Upper lobe of right lung (tissue), 1 donor: Measurements from ENCODE around the gene GUCA2B. TPM values are rescaled to one million over a fixed set of nuclear protein-coding genes. Genes with fewer than 3 reads are reported as not detected.
A peak's percentile ranks its signal among the peaks of the same experiment; 100 is the strongest.

Experiments
- ATAC-seq: fragments of 200-7000 bp; cut with Tn5 transposase; one replicate; pipeline ENCODE4 v1.9.1; 2020; ENCODE audit warnings: mild to moderate bottlenecking, moderate library complexity
- DNase-seq: peaks from one replicate; pipeline ENCODE4 v3.0.0-alpha.2; 2020
- H3K27ac ChIP-seq: fragments of 200-600 bp; one replicate; pipeline ENCODE4 v1.8.0; 2022
- H3K27me3 ChIP-seq: fragments of 200-600 bp; one replicate; pipeline ENCODE4 v1.8.0; 2022; ENCODE audit warnings: mild to moderate bottlenecking
- H3K36me3 ChIP-seq: fragments of 200-600 bp; one replicate; pipeline ENCODE4 v1.8.0; 2022
- H3K4me1 ChIP-seq: fragments of 200-600 bp; one replicate; pipeline ENCODE4 v1.8.0; 2022
- H3K4me3 ChIP-seq: fragments of 200-600 bp; one replicate; pipeline ENCODE4 v1.8.0; 2022; ENCODE audit warnings: mild to moderate bottlenecking
- H3K9me3 ChIP-seq: fragments of 200-600 bp; one replicate; pipeline ENCODE4 v1.8.0; 2022
- intact Hi-C: fragments of 100-400 bp; cut with DNase I; formaldehyde crosslinking; loops from one replicate; pipeline ENCODE4 v1.11.0; 2022
- total RNA-seq: library from RNA; stranded (reverse); fragmentation: NEBNext Ultra II Directional; extraction: Animal tissue kit (Norgen Biotek cat#: 25700); gene quantifications from one replicate; pipeline ENCODE4 v1.2.1, GENCODE V29; 2021
- TF ChIP-seq, protein P1 (sequence below): fragments of 200-600 bp; IDR thresholded peaks from one replicate; pipeline ENCODE4 v1.8.0; 2022; ENCODE audit warnings: antibody characterized with exemption
- donor health status: DM: no; HTN: yes; CAD: no; lungs with severe emphysema.

Gene GUCA2B
- total RNA-seq, 1 donor from 2014 or later = not detected

DNA sequence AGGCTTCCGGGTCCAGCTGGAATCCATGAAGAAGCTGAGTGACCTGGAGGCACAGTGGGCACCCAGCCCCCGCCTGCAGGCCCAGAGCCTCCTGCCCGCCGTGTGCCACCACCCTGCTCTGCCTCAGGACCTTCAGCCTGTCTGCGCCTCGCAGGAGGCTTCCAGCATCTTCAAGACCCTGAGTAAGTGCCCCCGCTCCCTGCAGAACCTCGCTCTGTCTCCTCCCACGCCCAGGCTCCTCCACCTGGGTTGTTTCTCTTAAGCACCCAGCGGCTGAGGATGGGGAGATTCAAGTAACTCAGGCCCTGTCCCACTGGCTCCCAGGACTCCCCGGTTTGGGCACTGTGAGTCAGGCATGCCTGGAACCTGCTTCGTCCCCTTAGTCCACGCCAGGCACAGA lies 1.5 kb downstream of the GUCA2B start:
- TF ChIP-seq, protein P1, sequence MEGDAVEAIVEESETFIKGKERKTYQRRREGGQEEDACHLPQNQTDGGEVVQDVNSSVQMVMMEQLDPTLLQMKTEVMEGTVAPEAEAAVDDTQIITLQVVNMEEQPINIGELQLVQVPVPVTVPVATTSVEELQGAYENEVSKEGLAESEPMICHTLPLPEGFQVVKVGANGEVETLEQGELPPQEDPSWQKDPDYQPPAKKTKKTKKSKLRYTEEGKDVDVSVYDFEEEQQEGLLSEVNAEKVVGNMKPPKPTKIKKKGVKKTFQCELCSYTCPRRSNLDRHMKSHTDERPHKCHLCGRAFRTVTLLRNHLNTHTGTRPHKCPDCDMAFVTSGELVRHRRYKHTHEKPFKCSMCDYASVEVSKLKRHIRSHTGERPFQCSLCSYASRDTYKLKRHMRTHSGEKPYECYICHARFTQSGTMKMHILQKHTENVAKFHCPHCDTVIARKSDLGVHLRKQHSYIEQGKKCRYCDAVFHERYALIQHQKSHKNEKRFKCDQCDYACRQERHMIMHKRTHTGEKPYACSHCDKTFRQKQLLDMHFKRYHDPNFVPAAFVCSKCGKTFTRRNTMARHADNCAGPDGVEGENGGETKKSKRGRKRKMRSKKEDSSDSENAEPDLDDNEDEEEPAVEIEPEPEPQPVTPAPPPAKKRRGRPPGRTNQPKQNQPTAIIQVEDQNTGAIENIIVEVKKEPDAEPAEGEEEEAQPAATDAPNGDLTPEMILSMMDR = no peak
- ATAC-seq (no peak), DNase-seq (peak; percentile 40)
- H3K4me1 ChIP-seq = no peaks in the 10 kb centered on the region
- no peak overlapping the region for H3K4me3 ChIP-seq
- no peaks in the 10 kb centered on the region for H3K9me3 ChIP-seq
- no peak overlapping the region for H3K27ac ChIP-seq
- intact Hi-C loops = no loop called here
- H3K36me3 ChIP-seq = no peaks in the 10 kb centered on the region
- no peaks in the 10 kb centered on the region for H3K27me3 ChIP-seq

DNA sequence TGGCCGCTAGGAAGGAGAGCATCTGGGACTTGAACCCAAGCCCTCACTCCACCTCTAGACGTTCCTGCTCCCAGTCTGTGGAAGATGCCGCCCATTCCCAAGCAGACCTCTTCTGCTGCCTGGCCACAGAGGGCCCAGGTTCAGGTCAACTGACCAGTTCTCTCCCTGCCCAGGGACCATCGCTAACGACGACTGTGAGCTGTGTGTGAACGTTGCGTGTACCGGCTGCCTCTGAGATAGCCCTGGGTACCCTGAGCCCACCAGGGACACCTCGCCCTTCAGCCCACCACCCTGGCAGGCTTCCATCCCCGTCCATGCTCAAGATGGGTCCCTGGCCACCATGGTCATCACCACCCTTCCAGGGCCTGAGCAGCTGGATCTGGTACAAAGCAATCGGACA lies 2.2 kb downstream of the GUCA2B start:
- intact Hi-C loops = no loop called here
- Histone ChIP-seq H3K9me3 (no peaks in the 10 kb centered on the region), H3K27ac (no peak overlapping the region), H3K4me1 (no peaks in the 10 kb centered on the region), H3K4me3 (no peak overlapping the region), H3K27me3 (no peaks in the 10 kb centered on the region), H3K36me3 (no peaks in the 10 kb centered on the region)
- peak; percentile 46 for DNase-seq
- TF ChIP-seq, protein P1 = no peak
- no peak for ATAC-seq

DNA sequence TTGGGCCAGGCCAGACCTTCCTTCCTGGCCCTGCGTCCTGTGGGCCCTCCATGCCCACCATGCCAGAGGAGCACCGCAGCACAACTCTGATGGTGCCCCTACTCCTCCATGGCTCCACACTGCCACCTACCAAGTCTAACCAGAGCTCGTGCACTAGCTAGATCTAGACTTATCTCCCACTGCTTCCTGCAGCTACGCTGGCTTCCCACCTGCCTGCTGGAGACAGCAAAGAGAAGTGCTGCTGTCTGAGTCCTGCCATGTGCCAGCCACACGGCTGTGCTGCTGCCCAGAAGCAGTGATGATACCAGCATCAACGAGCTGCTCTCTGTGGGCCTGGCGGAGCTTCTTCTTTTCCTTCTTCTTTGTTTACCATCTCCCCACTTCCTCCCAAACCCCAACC lies 4.5 kb downstream of the GUCA2B start:
- no peak overlapping the region for H3K4me3 ChIP-seq
- intact Hi-C loops = no loop called here
- no peaks in the 10 kb centered on the region for H3K36me3 ChIP-seq
- H3K4me1 ChIP-seq = no peaks in the 10 kb centered on the region
- TF ChIP-seq, protein P1 = no peak
- ATAC-seq = no peak
- DNase-seq = peak; percentile 45
- H3K9me3 ChIP-seq = no peaks in the 10 kb centered on the region
- no peaks in the 10 kb centered on the region for H3K27me3 ChIP-seq
- H3K27ac ChIP-seq = no peak overlapping the region

DNA sequence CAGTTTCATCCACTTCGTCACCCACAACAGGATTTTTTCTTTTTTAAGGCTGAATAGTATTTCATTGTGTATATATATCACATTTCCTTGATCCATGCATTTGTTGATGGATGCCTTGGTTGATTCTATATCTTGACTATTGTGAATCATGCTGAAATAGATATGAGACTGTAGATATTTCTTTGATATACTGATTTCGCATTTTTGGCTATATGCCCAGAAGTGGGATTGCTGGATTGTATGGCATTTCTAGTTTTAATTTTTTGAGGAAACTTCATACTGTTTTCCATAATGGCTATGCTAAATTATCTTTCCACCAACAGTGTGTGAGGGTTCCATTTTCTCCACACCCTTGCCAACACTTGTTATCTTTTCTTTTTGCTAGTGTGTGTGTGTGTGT lies 5.0 kb downstream of the GUCA2B start:
- TF ChIP-seq, protein P1 = no peak
- H3K4me1 ChIP-seq = no peaks in the 10 kb centered on the region
- intact Hi-C loops = no loop called here
- H3K27me3 ChIP-seq = no peaks in the 10 kb centered on the region
- no peak for DNase-seq
- H3K36me3 ChIP-seq = no peaks in the 10 kb centered on the region
- H3K9me3 ChIP-seq = no peaks in the 10 kb centered on the region
- no peak overlapping the region for H3K4me3 ChIP-seq
- ATAC-seq = no peak
- H3K27ac ChIP-seq = no peak overlapping the region

DNA sequence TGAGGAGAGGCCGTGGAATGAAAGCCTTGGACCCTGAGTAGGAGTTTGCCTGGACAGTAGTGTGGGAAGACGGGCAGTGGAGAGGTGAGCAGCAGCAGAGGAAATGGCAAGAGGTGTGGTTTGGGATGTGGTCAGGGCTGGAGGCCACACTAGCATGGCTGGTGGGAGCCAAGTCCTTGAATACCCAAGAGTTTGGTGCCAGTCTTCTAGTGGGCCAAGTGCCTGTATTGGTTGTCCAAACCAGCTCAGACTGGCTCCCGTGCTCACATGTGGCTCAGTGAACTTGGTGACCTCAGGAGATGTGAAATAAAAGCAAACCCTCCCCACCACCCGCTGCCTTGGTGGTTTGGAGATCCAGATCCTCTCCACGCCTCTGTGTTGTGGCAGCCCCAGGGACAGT lies 9.0 kb downstream of the GUCA2B start:
- intact Hi-C loops = no loop called here
- Histone ChIP-seq H3K36me3 (no peaks in the 10 kb centered on the region), H3K4me1 (no peaks in the 10 kb centered on the region), H3K27me3 (no peaks in the 10 kb centered on the region), H3K4me3 (no peak overlapping the region), H3K9me3 (no peaks in the 10 kb centered on the region), H3K27ac (no peak overlapping the region)
- DNase-seq (peak; percentile 57), ATAC-seq (no peak)
- TF ChIP-seq, protein P1 = no peak

DNA sequence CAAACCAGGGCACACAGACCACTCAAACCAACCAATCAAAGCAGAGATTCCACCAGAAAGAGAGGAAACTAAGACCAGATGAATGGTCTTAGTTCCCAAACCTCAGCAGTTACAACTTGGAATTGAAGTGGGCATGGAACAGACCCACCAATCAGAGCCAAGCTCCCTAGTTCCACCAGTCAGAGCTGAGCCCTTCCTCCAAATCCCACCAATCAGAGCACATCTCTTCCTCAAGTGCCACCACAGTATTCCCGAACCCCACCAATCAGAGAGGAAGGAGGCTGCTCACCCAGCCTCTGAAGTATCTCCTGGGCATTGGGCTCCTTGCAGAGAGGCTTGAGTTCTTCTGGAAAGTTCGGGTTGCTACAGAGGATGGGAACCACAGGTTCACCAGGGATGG lies 9.9 kb downstream of the GUCA2B start:
- intact Hi-C loops = no loop called here
- Histone ChIP-seq H3K4me3 (no peak overlapping the region), H3K27ac (no peak overlapping the region), H3K36me3 (no peaks in the 10 kb centered on the region), H3K9me3 (no peaks in the 10 kb centered on the region), H3K4me1 (no peaks in the 10 kb centered on the region), H3K27me3 (no peaks in the 10 kb centered on the region)
- TF ChIP-seq, protein P1 = no peak
- ATAC-seq = no peak
- DNase-seq = no peak
